ENCODE results near the gene CALML5. TPM values are rescaled to one million over a fixed set of nuclear protein-coding genes. Genes with fewer than 3 reads are reported as not detected.

The CALML5 gene
- total RNA-seq, 3 donors from 2014 or later = not detected

DNA sequence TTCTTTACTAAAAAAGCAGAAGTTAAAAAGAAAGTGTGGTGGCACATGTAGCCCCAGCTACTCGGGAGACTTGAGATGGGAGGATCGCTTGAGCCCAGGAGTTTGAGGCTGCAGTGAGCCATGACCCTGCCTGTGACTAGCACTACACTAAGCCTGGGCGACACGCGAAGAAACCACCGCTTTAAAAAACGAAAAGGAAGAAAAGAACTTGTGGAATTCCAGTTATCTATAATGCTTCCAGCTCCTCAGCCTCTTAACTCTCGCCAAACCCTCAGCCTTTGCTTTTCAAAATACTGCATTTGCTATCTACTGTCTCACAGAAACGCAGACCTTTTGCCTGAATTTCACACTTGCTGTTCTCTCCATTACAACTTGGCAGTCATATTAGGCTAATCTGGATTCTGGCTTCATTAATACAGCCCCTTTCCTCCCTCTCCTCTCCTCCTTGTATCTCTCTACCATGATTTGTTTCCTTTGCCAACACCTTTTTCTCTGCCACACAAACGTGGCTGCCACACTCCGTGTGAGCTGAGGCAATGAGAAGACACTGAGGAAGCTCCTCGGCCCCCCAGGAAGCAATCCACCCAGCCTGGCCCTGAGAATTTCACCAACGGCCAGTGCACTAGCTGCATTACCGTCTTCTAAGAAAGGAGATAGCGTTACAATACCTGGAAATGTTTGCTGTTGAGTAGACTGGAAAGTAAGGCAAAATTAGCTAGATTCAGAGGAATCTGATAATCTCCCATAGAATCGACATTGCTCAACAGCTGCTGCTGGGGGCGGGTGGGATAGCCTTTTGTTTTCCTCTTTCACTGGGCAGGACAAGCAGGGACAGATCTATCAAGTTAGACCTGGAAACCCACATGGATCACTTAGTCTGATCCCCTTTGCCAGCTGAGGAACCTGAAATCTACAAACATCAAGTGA lies 37.2 kb downstream of the CALML5 start:
- no peak for TF ChIP-seq CTCF (IDR thresholded peaks at IDR 0.05)
- no peaks in the 10 kb centered on the region for H3K9me3 ChIP-seq
- no peak for ATAC-seq
- H3K4me1 ChIP-seq (ENCODE audit: low read depth) = peaks cover 24% of the 10 kb centered on the region
- no peak for DNase-seq
- peaks cover 2% of the 10 kb centered on the region for H3K36me3 ChIP-seq (ENCODE audit: low read depth)
- intact Hi-C loops (cut with DNase I, micrococcal nuclease) = no loop called here
- H3K4me3 ChIP-seq = no peak overlapping the region

DNA sequence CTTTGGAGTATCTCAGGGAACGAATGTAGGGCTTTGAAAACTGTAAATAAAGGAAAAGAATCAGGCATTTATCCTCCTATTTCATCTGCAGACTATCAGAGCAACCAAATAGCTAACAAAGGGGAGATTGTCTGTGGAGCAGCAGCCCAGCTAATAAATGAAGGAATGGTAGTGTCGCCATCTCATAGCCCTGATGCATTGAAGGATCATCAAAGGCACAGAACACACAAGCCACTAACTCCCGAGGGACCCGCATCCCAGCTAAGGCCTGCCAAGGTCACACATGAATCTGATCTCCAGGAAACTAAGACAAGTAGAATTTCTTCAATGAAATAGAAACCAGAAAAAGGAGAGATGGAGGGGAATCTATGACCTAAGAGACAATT lies 38.2 kb downstream of the CALML5 start:
- Histone ChIP-seq H3K4me1 (ENCODE audit: low read depth) (peaks cover 15% of the 10 kb centered on the region), H3K4me3 (no peak overlapping the region), H3K9me3 (no peaks in the 10 kb centered on the region), H3K36me3 (ENCODE audit: low read depth) (peaks cover 10% of the 10 kb centered on the region)
- ATAC-seq (no peak), DNase-seq (no peak)
- intact Hi-C loops (cut with DNase I, micrococcal nuclease) = no loop called here
- no peak for TF ChIP-seq CTCF (IDR thresholded peaks at IDR 0.05)

DNA sequence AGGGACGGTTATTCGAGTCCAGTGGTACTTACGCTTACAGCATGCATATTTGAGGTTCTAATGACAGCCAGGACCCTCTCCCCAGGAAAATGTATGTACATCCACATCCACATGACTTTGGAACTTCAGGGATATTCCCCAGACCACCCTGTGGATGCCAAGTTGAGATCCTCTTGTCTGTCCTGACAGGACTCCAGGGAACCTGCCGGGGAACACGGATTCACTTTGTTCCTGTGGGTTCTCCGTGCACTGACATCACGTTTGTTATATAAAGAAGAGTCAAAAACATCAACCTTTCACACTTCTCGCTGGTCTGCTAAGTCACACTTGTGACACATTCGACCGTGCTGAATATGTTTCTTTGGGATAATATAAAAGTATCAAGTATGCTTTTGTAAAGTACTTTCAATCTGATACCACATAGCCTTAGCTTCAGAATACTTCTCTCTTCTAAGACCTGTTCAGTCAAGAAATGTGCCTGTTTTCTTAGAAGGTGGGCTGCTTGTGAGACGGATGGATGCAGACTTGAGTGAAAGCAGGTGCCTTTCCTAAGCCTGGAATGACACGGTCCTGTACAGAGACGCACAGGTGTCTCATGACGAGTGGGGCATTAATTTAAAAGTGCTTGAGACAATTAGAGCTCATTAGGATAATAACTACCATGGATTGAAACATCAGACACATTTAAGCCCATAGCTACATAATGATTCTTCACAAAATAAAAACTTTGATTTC lies 38.7 kb downstream of the CALML5 start:
- Histone ChIP-seq H3K4me1 (ENCODE audit: low read depth) (peaks cover 10% of the 10 kb centered on the region), H3K36me3 (ENCODE audit: low read depth) (peaks cover 10% of the 10 kb centered on the region), H3K9me3 (no peaks in the 10 kb centered on the region), H3K4me3 (no peak overlapping the region)
- no peak for TF ChIP-seq CTCF (IDR thresholded peaks at IDR 0.05)
- intact Hi-C loops (cut with DNase I, micrococcal nuclease) = no loop called here
- no peak for DNase-seq
- ATAC-seq = no peak

GRCh38 chr10:5458949-5459747 lies 40.2 kb downstream of the CALML5 start:
- no peak for TF ChIP-seq CTCF (IDR thresholded peaks at IDR 0.05)
- Histone ChIP-seq H3K36me3 (ENCODE audit: low read depth) (peaks cover 17% of the 10 kb centered on the region), H3K9me3 (no peaks in the 10 kb centered on the region), H3K4me3 (no peak overlapping the region), H3K4me1 (ENCODE audit: low read depth) (no peaks in the 10 kb centered on the region)
- no peak for DNase-seq
- intact Hi-C loops (cut with DNase I, micrococcal nuclease) = loop anchor here in 1 of 2 donors (10.0 kb wide), 1 partner anchor 96 kb away; no protein-coding TSS in a partner anchor
- ATAC-seq = no peak

GRCh38 chr10:5458425-5458824 lies 40.9 kb downstream of the CALML5 start:
- Histone ChIP-seq H3K4me1 (ENCODE audit: low read depth) (no peaks in the 10 kb centered on the region), H3K9me3 (no peaks in the 10 kb centered on the region), H3K4me3 (no peak overlapping the region), H3K36me3 (ENCODE audit: low read depth) (peaks cover 17% of the 10 kb centered on the region)
- intact Hi-C loops (cut with DNase I, micrococcal nuclease) = loop anchor here in 1 of 2 donors (10.0 kb wide), 1 partner anchor 96 kb away; no protein-coding TSS in a partner anchor
- ATAC-seq (no peak), DNase-seq (no peak)
- TF ChIP-seq CTCF (IDR thresholded peaks at IDR 0.05) = no peak

Measured in mucosa of descending colon (tissue), 3 donors.